ENCODE data around the gene MEGF10.

The MEGF10 gene

DNA sequence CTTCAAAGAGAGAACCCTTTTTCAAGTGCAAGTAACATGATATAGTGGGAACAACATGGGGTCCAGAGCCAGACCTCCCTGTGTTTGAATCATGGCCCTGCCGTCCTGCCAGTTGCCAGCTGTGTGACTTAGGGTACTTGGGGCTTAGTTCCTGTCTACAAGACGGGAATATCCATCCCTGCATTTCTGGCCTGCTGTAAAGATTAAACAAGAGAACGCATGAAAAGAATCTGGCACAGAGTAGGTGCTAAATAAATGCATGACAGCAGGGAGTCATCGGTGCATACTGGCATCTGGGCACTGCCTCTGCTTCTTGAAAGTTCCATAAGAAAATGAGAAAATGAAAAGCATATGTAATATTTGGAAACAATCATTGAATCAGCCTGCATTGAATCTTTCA lies 149.0 kb downstream of the MEGF10 start:
- peaks cover 2% of the 10 kb centered on the region for H3K4me1 ChIP-seq (ENCODE audit: control insufficient read depth, low read depth, low read length)
- no peaks in the 10 kb centered on the region for H3K27me3 ChIP-seq (ENCODE audit: insufficient read depth, low read length, poor library complexity)
- no peaks in the 10 kb centered on the region for H3K79me2 ChIP-seq (ENCODE audit: control insufficient read depth, insufficient read depth, low read length)
- H3K18ac ChIP-seq (ENCODE audit: low read length), result no peak overlapping the region
- H3K9ac ChIP-seq (ENCODE audit: low read length), result no peak overlapping the region
- H4K5ac ChIP-seq (ENCODE audit: low read length), result no peak overlapping the region
- no peak overlapping the region for H3K4me3 ChIP-seq (ENCODE audit: low read length)
- H3K56ac ChIP-seq (ENCODE audit: low read length), result no peak overlapping the region
- no peak overlapping the region for H3K23ac ChIP-seq (ENCODE audit: low read length)
- H3K4me2 ChIP-seq (ENCODE audit: low read length), result no peak overlapping the region
- no peak for DNase-seq
- no peak overlapping the region for H3K4ac ChIP-seq (ENCODE audit: low read depth, low read length)
- no peaks in the 10 kb centered on the region for H3K36me3 ChIP-seq (ENCODE audit: control insufficient read depth, insufficient read depth, low read length)
- H4K8ac ChIP-seq (ENCODE audit: low read depth, low read length), result no peak overlapping the region
- no peak overlapping the region for H2AK5ac ChIP-seq (ENCODE audit: low read length)
- H3K27ac ChIP-seq (ENCODE audit: low read depth, low read length), result no peak overlapping the region
- no CpG with 5 or more reads among the region's 4 CpGs for WGBS (ENCODE audit: extremely low coverage, insufficient coverage, low lambda C conversion rate)
- H2BK120ac ChIP-seq (ENCODE audit: low read depth, low read length), result no peak overlapping the region
- H2BK15ac ChIP-seq (replicated peaks; ENCODE audit: low read depth), result no peak overlapping the region
- H2BK5ac ChIP-seq (ENCODE audit: low read length), result no peak overlapping the region
- no peaks in the 10 kb centered on the region for H3K79me1 ChIP-seq (ENCODE audit: low read length)

DNA sequence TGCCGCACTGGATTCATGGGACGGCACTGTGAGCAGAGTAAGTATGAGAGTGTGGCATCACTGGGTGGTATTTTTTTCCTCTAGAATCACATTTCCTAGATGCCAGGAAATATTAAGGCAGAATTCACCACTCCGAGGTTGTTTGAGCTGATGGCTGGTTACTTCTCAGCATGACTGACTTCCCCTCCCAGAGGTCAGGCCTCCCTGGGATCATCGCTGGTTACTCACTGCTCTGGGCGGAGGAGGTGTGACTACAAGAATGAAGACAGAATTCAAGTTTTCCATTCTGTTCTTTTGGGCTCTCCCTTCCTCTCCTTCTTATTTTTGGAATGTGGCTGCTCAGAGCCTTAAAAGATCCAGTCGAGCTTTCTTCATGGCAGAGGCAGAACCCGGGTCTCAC lies 150.2 kb downstream of the MEGF10 start:
- no peak overlapping the region for H2AK5ac ChIP-seq (ENCODE audit: low read length)
- H3K79me1 ChIP-seq (ENCODE audit: low read length), result no peaks in the 10 kb centered on the region
- H3K4ac ChIP-seq (ENCODE audit: low read depth, low read length), result no peak overlapping the region
- no peaks in the 10 kb centered on the region for H3K27me3 ChIP-seq (ENCODE audit: insufficient read depth, low read length, poor library complexity)
- H3K4me2 ChIP-seq (ENCODE audit: low read length), result no peak overlapping the region
- H2BK5ac ChIP-seq (ENCODE audit: low read length), result no peak overlapping the region
- no peak overlapping the region for H3K4me3 ChIP-seq (ENCODE audit: low read length)
- H2BK120ac ChIP-seq (ENCODE audit: low read depth, low read length), result no peak overlapping the region
- no peak overlapping the region for H4K5ac ChIP-seq (ENCODE audit: low read length)
- H3K4me1 ChIP-seq (ENCODE audit: control insufficient read depth, low read depth, low read length), result peaks cover 2% of the 10 kb centered on the region
- no peaks in the 10 kb centered on the region for H3K36me3 ChIP-seq (ENCODE audit: control insufficient read depth, insufficient read depth, low read length)
- no peak overlapping the region for H3K23ac ChIP-seq (ENCODE audit: low read length)
- no CpG with 5 or more reads among the region's 7 CpGs for WGBS (ENCODE audit: extremely low coverage, insufficient coverage, low lambda C conversion rate)
- no peak overlapping the region for H4K8ac ChIP-seq (ENCODE audit: low read depth, low read length)
- no peak overlapping the region for H3K56ac ChIP-seq (ENCODE audit: low read length)
- H3K79me2 ChIP-seq (ENCODE audit: control insufficient read depth, insufficient read depth, low read length), result no peaks in the 10 kb centered on the region
- DNase-seq, result no peak
- H2BK15ac ChIP-seq (replicated peaks; ENCODE audit: low read depth), result no peak overlapping the region
- no peak overlapping the region for H3K9ac ChIP-seq (ENCODE audit: low read length)
- no peak overlapping the region for H3K27ac ChIP-seq (ENCODE audit: low read depth, low read length)
- H3K18ac ChIP-seq (ENCODE audit: low read length), result no peak overlapping the region

DNA sequence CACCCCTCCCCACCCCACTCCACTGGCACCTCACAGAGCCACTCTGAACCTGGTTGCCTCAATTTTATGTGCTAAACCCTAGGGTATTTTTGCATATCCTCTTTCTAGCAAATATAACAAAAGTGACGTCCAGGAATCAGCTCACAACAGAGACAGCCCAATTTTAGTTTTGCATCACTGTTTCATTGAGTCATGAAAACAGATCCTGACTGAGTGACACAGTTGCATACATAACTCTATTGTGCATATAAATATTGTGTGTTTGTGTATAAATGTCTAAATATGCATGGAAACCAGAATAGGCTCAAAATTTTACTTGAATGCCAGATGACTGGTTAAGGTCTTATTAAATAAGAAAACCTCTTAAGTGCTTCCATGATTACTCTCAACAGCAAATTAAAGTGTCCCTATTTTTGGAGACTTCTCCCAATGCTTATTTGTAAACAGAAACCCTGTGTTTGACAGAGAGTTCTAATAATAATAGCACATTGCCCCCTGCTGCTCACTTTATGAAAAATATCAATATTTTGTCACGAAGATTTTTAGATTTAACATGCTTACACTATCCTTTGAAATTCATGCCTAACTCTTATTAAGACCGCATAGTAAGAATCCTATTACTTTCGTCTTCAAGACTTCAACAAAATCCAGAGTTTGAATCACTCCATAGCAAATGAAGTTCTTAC lies 151.3 kb downstream of the MEGF10 start:
- H2AK5ac ChIP-seq (ENCODE audit: low read length), result no peak overlapping the region
- no peaks in the 10 kb centered on the region for H3K27me3 ChIP-seq (ENCODE audit: insufficient read depth, low read length, poor library complexity)
- no peak overlapping the region for H2BK120ac ChIP-seq (ENCODE audit: low read depth, low read length)
- no peaks in the 10 kb centered on the region for H3K79me2 ChIP-seq (ENCODE audit: control insufficient read depth, insufficient read depth, low read length)
- no peak overlapping the region for H4K5ac ChIP-seq (ENCODE audit: low read length)
- H3K18ac ChIP-seq (ENCODE audit: low read length), result no peak overlapping the region
- H3K79me1 ChIP-seq (ENCODE audit: low read length), result no peaks in the 10 kb centered on the region
- DNase-seq, result no peak
- H3K56ac ChIP-seq (ENCODE audit: low read length), result no peak overlapping the region
- H3K27ac ChIP-seq (ENCODE audit: low read depth, low read length), result no peak overlapping the region
- H3K36me3 ChIP-seq (ENCODE audit: control insufficient read depth, insufficient read depth, low read length), result no peaks in the 10 kb centered on the region
- no peak overlapping the region for H2BK5ac ChIP-seq (ENCODE audit: low read length)
- H3K4me1 ChIP-seq (ENCODE audit: control insufficient read depth, low read depth, low read length), result peaks cover 2% of the 10 kb centered on the region
- WGBS (ENCODE audit: extremely low coverage, insufficient coverage, low lambda C conversion rate), result no CpG with 5 or more reads among the region's 4 CpGs
- no peak overlapping the region for H3K23ac ChIP-seq (ENCODE audit: low read length)
- H3K4me3 ChIP-seq (ENCODE audit: low read length), result no peak overlapping the region
- H4K8ac ChIP-seq (ENCODE audit: low read depth, low read length), result no peak overlapping the region
- no peak overlapping the region for H3K4ac ChIP-seq (ENCODE audit: low read depth, low read length)
- H3K9ac ChIP-seq (ENCODE audit: low read length), result no peak overlapping the region
- no peak overlapping the region for H2BK15ac ChIP-seq (replicated peaks; ENCODE audit: low read depth)
- H3K4me2 ChIP-seq (ENCODE audit: low read length), result no peak overlapping the region

DNA sequence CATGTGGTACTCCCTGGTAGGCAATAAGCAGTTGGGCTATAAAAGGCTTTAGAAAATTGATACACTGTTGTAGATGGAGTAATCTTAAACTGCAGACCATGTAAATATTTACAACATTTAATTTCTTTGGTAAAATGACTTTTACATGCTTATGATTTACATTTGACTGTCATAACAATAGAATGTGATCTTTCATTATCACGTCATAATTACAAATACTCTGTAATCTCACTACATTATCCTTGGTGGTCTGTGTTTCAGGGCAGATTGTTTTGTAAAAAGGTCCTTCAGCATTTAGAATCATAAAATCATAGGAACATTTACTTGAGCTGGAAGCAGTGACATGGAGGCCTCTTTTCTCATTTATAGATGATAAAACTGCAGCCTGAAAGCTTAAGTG lies 153.6 kb downstream of the MEGF10 start:
- Histone ChIP-seq H3K4me2 (ENCODE audit: low read length) (no peak overlapping the region), H3K27me3 (ENCODE audit: insufficient read depth, low read length, poor library complexity) (no peaks in the 10 kb centered on the region), H3K36me3 (ENCODE audit: control insufficient read depth, insufficient read depth, low read length) (no peaks in the 10 kb centered on the region), H3K4me1 (ENCODE audit: control insufficient read depth, low read depth, low read length) (peaks cover 2% of the 10 kb centered on the region), H4K8ac (ENCODE audit: low read depth, low read length) (no peak overlapping the region), H2BK5ac (ENCODE audit: low read length) (no peak overlapping the region), H2BK120ac (ENCODE audit: low read depth, low read length) (no peak overlapping the region), H3K27ac (ENCODE audit: low read depth, low read length) (no peak overlapping the region), H2BK15ac (replicated peaks; ENCODE audit: low read depth) (no peak overlapping the region), H3K18ac (ENCODE audit: low read length) (no peak overlapping the region), H3K79me1 (ENCODE audit: low read length) (no peaks in the 10 kb centered on the region), H3K4me3 (ENCODE audit: low read length) (no peak overlapping the region), H3K23ac (ENCODE audit: low read length) (no peak overlapping the region), H3K9ac (ENCODE audit: low read length) (no peak overlapping the region), H3K56ac (ENCODE audit: low read length) (no peak overlapping the region), H4K5ac (ENCODE audit: low read length) (no peak overlapping the region), H3K79me2 (ENCODE audit: control insufficient read depth, insufficient read depth, low read length) (no peaks in the 10 kb centered on the region), H2AK5ac (ENCODE audit: low read length) (no peak overlapping the region), H3K4ac (ENCODE audit: low read depth, low read length) (no peak overlapping the region)
- no peak for DNase-seq
- WGBS (ENCODE audit: extremely low coverage, insufficient coverage, low lambda C conversion rate), result no CpG with 5 or more reads among the region's 1 CpG

DNA sequence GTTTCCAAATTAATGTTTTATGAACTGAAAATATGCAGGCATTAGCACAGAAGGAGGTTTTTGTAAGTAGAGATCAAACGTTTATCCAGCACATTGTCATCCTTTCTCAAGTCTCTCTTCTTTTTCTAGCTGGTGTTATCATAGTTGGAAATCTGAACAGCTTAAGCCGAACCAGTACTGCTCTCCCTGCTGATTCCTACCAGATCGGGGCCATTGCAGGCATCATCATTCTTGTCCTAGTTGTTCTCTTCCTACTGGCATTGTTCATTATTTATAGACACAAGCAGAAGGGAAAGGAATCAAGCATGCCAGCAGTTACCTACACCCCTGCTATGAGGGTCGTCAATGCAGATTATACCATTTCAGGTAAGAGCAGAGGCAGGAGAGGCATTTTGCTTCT lies 154.7 kb downstream of the MEGF10 start:
- H3K79me2 ChIP-seq (ENCODE audit: control insufficient read depth, insufficient read depth, low read length), result no peaks in the 10 kb centered on the region
- no peak overlapping the region for H3K56ac ChIP-seq (ENCODE audit: low read length)
- no peak overlapping the region for H3K23ac ChIP-seq (ENCODE audit: low read length)
- H2BK120ac ChIP-seq (ENCODE audit: low read depth, low read length), result no peak overlapping the region
- H2AK5ac ChIP-seq (ENCODE audit: low read length), result no peak overlapping the region
- DNase-seq, result no peak
- H3K4me2 ChIP-seq (ENCODE audit: low read length), result no peak overlapping the region
- no peak overlapping the region for H3K27ac ChIP-seq (ENCODE audit: low read depth, low read length)
- H3K4me3 ChIP-seq (ENCODE audit: low read length), result no peak overlapping the region
- no peaks in the 10 kb centered on the region for H3K27me3 ChIP-seq (ENCODE audit: insufficient read depth, low read length, poor library complexity)
- H4K8ac ChIP-seq (ENCODE audit: low read depth, low read length), result no peak overlapping the region
- no peaks in the 10 kb centered on the region for H3K36me3 ChIP-seq (ENCODE audit: control insufficient read depth, insufficient read depth, low read length)
- H3K18ac ChIP-seq (ENCODE audit: low read length), result no peak overlapping the region
- H3K9ac ChIP-seq (ENCODE audit: low read length), result no peak overlapping the region
- H4K5ac ChIP-seq (ENCODE audit: low read length), result no peak overlapping the region
- WGBS (ENCODE audit: extremely low coverage, insufficient coverage, low lambda C conversion rate), result no CpG with 5 or more reads among the region's 4 CpGs
- no peak overlapping the region for H2BK15ac ChIP-seq (replicated peaks; ENCODE audit: low read depth)
- H2BK5ac ChIP-seq (ENCODE audit: low read length), result no peak overlapping the region
- H3K79me1 ChIP-seq (ENCODE audit: low read length), result no peaks in the 10 kb centered on the region
- H3K4ac ChIP-seq (ENCODE audit: low read depth, low read length), result no peak overlapping the region
- H3K4me1 ChIP-seq (ENCODE audit: control insufficient read depth, low read depth, low read length), result peaks cover 2% of the 10 kb centered on the region

DNA sequence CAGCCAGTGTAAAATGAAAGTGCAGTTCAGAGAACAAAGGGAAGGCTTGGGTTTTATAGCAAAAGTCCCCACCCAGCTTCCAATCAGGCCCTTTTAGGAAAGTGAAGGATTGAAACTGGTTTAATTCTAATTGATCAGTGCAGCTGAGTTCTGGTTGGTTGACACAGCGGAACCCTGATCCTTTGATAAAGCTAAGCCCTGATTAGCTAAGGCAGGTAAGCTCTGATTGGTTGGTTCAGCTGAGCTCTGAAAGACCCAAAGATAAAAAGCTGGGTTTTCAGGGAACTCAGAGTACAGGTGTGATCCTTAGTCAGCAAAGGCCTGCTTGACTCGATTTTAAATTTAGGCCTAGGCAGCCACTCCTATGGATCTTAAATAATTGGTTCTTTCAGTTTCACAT lies 156.0 kb downstream of the MEGF10 start:
- no CpG with 5 or more reads among the region's 2 CpGs for WGBS (ENCODE audit: extremely low coverage, insufficient coverage, low lambda C conversion rate)
- no peak overlapping the region for H2BK5ac ChIP-seq (ENCODE audit: low read length)
- no peaks in the 10 kb centered on the region for H3K4me1 ChIP-seq (ENCODE audit: control insufficient read depth, low read depth, low read length)
- no peak overlapping the region for H3K23ac ChIP-seq (ENCODE audit: low read length)
- H4K8ac ChIP-seq (ENCODE audit: low read depth, low read length), result no peak overlapping the region
- no peaks in the 10 kb centered on the region for H3K79me1 ChIP-seq (ENCODE audit: low read length)
- no peak overlapping the region for H3K4me3 ChIP-seq (ENCODE audit: low read length)
- no peak overlapping the region for H3K9ac ChIP-seq (ENCODE audit: low read length)
- H2AK5ac ChIP-seq (ENCODE audit: low read length), result no peak overlapping the region
- no peaks in the 10 kb centered on the region for H3K36me3 ChIP-seq (ENCODE audit: control insufficient read depth, insufficient read depth, low read length)
- no peak overlapping the region for H3K27ac ChIP-seq (ENCODE audit: low read depth, low read length)
- H3K4me2 ChIP-seq (ENCODE audit: low read length), result no peak overlapping the region
- no peaks in the 10 kb centered on the region for H3K27me3 ChIP-seq (ENCODE audit: insufficient read depth, low read length, poor library complexity)
- H3K79me2 ChIP-seq (ENCODE audit: control insufficient read depth, insufficient read depth, low read length), result no peaks in the 10 kb centered on the region
- peak; percentile 54 for DNase-seq
- no peak overlapping the region for H2BK120ac ChIP-seq (ENCODE audit: low read depth, low read length)
- H3K4ac ChIP-seq (ENCODE audit: low read depth, low read length), result no peak overlapping the region
- no peak overlapping the region for H4K5ac ChIP-seq (ENCODE audit: low read length)
- H2BK15ac ChIP-seq (replicated peaks; ENCODE audit: low read depth), result no peak overlapping the region
- no peak overlapping the region for H3K18ac ChIP-seq (ENCODE audit: low read length)
- no peak overlapping the region for H3K56ac ChIP-seq (ENCODE audit: low read length)

Measured in mesendoderm (in vitro differentiated cells).